Measurements from ENCODE around the gene ZBTB20.

- no peak for TF ChIP-seq CTCF (IDR thresholded peaks at IDR 0.05)
- no peak for TF ChIP-seq EP300 (IDR thresholded peaks at IDR 0.05; ENCODE audit: borderline replicate concordance in 1 of 2, low read depth in 1 of 2, low read length in 1 of 2)
- no peak for TF ChIP-seq FOXJ3 (CRISPR knock-in tag; IDR thresholded peaks at IDR 0.05)
- no peak for TF ChIP-seq JUND (IDR thresholded peaks at IDR 0.05)
- no peak for TF ChIP-seq POLR2AphosphoS5 (IDR thresholded peaks at IDR 0.05; ENCODE audit: low read depth, low read length)
- no peak for TF ChIP-seq YY1 (IDR thresholded peaks at IDR 0.05; ENCODE audit: low read depth)
- no peak for TF ChIP-seq EZH2phosphoT487 (IDR thresholded peaks at IDR 0.05; ENCODE audit: borderline replicate concordance, low read depth)
- TF ChIP-seq NFIC (IDR thresholded peaks at IDR 0.05; ENCODE audit: borderline replicate concordance) = no peak
- no peak for TF ChIP-seq NRF1 (IDR thresholded peaks at IDR 0.05; ENCODE audit: low read depth, low read length)
- no peak for TF ChIP-seq MAX (IDR thresholded peaks at IDR 0.05; ENCODE audit: low read depth)
- TF ChIP-seq SMC3 (IDR thresholded peaks at IDR 0.05; ENCODE audit: low read depth, low read length) = no peak
- TF ChIP-seq REST (IDR thresholded peaks at IDR 0.05; ENCODE audit: low read depth, low read length) = no peak
- no peak for TF ChIP-seq ZBTB33 (IDR thresholded peaks at IDR 0.05; ENCODE audit: borderline replicate concordance, low read depth)
Measured at GRCh38 chr3:114329823-114330222, 817.3 kb downstream of the ZBTB20 start.

All from SK-N-SH (cell line).